ENCODE measurements around the gene PIGM. TPM values are rescaled to one million over a fixed set of nuclear protein-coding genes. Genes with fewer than 3 reads are reported as not detected.

The PIGM gene
- total RNA-seq, 1 experiment from 2014 or later: 4.4 TPM

DNA sequence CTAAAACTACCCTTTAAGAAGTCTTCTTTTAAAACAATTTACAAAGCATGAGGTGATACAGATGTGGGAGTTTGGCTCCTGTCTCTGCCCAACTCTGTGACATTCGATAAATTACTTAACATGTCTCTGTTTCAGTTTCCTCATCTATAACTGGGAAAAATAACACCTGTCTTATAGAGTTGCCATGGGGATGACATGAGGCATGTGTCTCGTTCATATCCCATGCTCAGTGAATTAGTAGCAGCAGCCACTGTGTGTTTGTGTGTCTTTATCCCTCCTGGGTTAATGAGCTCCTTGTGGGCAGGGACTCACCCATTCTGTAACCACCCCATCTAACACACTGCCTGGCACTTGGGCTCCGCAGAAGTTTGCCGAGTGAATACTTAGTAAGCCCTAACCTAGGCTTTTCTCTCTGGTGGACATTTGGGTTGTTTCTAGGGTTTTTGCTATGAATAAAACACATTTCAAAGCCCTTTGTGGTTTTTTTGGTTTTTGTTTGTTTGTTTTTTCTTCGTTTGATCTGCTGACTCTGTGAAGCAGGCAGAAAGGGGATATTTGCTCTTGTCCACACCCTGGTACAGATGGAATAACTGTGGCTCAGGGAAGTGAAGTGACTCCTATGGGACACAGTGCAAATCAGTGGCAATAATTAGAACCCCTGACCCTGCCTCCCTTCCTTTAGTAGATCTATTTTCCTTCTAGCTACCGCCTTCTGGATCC lies 48.8 kb upstream of the PIGM start (continued):
- no peak for TF ChIP-seq CTCF (IDR thresholded peaks at IDR 0.05)
- no peak for TF ChIP-seq CREB1 (CRISPR knock-in tag; IDR thresholded peaks at IDR 0.05)
- no peak for TF ChIP-seq FOXJ3 (CRISPR knock-in tag; IDR thresholded peaks at IDR 0.05; ENCODE audit: borderline replicate concordance)

GRCh38 chr1:160079448-160079847 lies 47.7 kb upstream of the PIGM start:
- H3K27me3 Mint-ChIP-seq (ENCODE audit: low read depth): peaks cover 84% of the 10 kb centered on the region
- no peak overlapping the region for H3K27ac Mint-ChIP-seq
- CTCF ChIA-PET: interaction anchor here (1.1 to 29.5 kb wide), 21 partner anchors 7 to 212 kb away, joined by 3 to 978 read pairs (median 9); partner anchors contain the start of genes IGSF8, IGSF9, KCNJ10 and PIGM
- no peaks in the 10 kb centered on the region for H3K9me3 Mint-ChIP-seq
- TF ChIP-seq IRF1 (CRISPR knock-in tag; IDR thresholded peaks at IDR 0.05) (no peak), NR1H2 (CRISPR knock-in tag; IDR thresholded peaks at IDR 0.05) (no peak), RORB (CRISPR knock-in tag; IDR thresholded peaks at IDR 0.05) (no peak), NFYB (CRISPR knock-in tag; conservative IDR thresholded peaks at IDR 0.05; ENCODE audit: low read depth) (no peak), ZNF671 (CRISPR knock-in tag; IDR thresholded peaks at IDR 0.05) (no peak), ZNF232 (CRISPR knock-in tag; IDR thresholded peaks at IDR 0.05) (no peak), JUN (CRISPR knock-in tag; IDR thresholded peaks at IDR 0.05) (no peak), ZBTB21 (CRISPR knock-in tag; IDR thresholded peaks at IDR 0.05; ENCODE audit: borderline replicate concordance) (no peak), SMAD3 (CRISPR knock-in tag; IDR thresholded peaks at IDR 0.05; ENCODE audit: borderline replicate concordance) (no peak), CREM (CRISPR knock-in tag; IDR thresholded peaks at IDR 0.05) (no peak), ZNF512 (CRISPR knock-in tag; IDR thresholded peaks at IDR 0.05; ENCODE audit: borderline replicate concordance) (no peak)
- TF ChIP-seq, protein P1, sequence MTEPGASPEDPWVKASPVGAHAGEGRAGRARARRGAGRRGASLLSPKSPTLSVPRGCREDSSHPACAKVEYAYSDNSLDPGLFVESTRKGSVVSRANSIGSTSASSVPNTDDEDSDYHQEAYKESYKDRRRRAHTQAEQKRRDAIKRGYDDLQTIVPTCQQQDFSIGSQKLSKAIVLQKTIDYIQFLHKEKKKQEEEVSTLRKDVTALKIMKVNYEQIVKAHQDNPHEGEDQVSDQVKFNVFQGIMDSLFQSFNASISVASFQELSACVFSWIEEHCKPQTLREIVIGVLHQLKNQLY (CRISPR knock-in tag; IDR thresholded peaks at IDR 0.05): no peak
- TF ChIP-seq, protein P2, sequence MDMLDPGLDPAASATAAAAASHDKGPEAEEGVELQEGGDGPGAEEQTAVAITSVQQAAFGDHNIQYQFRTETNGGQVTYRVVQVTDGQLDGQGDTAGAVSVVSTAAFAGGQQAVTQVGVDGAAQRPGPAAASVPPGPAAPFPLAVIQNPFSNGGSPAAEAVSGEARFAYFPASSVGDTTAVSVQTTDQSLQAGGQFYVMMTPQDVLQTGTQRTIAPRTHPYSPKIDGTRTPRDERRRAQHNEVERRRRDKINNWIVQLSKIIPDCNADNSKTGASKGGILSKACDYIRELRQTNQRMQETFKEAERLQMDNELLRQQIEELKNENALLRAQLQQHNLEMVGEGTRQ (CRISPR knock-in tag; IDR thresholded peaks at IDR 0.05): no peak
- TF ChIP-seq, protein P3, sequence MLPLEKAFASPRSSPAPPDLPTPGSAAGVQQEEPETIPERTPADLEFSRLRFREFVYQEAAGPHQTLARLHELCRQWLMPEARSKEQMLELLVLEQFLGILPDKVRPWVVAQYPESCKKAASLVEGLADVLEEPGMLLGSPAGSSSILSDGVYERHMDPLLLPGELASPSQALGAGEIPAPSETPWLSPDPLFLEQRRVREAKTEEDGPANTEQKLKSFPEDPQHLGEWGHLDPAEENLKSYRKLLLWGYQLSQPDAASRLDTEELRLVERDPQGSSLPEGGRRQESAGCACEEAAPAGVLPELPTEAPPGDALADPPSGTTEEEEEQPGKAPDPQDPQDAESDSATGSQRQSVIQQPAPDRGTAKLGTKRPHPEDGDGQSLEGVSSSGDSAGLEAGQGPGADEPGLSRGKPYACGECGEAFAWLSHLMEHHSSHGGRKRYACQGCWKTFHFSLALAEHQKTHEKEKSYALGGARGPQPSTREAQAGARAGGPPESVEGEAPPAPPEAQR (CRISPR knock-in tag; IDR thresholded peaks at IDR 0.05): no peak
- TF ChIP-seq, protein P4, sequence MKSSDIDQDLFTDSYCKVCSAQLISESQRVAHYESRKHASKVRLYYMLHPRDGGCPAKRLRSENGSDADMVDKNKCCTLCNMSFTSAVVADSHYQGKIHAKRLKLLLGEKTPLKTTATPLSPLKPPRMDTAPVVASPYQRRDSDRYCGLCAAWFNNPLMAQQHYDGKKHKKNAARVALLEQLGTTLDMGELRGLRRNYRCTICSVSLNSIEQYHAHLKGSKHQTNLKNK (CRISPR knock-in tag; IDR thresholded peaks at IDR 0.05): no peak
- DNase-seq (ENCODE audit: low spot score) (no peak), ATAC-seq (no peak)
- H3K36me3 Mint-ChIP-seq: no peaks in the 10 kb centered on the region
- POLR2A ChIA-PET: interaction anchor here (1.2 to 1.9 kb wide), 2 partner anchors 20 to 22 kb away, joined by 3 to 5 read pairs; no protein-coding TSS in a partner anchor
- no peak overlapping the region for H3K4me3 Mint-ChIP-seq
- peaks cover 8% of the 10 kb centered on the region for H3K4me1 Mint-ChIP-seq
